SU-DHL-6 (cell line): ENCODE measurements around the gene CNTNAP5.

Experiments
- EZH2phosphoT487 ChIP-seq: fragments of 200-600 bp; sonication (generic), shearing (Covaris generic); conservative IDR thresholded peaks from 2 replicates; pipeline ENCODE4 v1.6.1; 2018; ENCODE audit warnings: mild to moderate bottlenecking, antibody characterized with exemption, low read length, moderate library complexity, mixed read lengths
- TF ChIP-seq, protein P1 (sequence below): fragments of 200-600 bp; sonication (generic); IDR thresholded peaks from one replicate; pipeline ENCODE4 v1.5.1; 2017; ENCODE audit warnings: antibody characterized with exemption, mild to moderate bottlenecking, low read length, moderate library complexity; ENCODE audit not compliant: insufficient read depth, poor library complexity, severe bottlenecking

GRCh38 chr2:124559236-124559635 lies 534.1 kb downstream of the CNTNAP5 start:
- TF ChIP-seq, protein P1, sequence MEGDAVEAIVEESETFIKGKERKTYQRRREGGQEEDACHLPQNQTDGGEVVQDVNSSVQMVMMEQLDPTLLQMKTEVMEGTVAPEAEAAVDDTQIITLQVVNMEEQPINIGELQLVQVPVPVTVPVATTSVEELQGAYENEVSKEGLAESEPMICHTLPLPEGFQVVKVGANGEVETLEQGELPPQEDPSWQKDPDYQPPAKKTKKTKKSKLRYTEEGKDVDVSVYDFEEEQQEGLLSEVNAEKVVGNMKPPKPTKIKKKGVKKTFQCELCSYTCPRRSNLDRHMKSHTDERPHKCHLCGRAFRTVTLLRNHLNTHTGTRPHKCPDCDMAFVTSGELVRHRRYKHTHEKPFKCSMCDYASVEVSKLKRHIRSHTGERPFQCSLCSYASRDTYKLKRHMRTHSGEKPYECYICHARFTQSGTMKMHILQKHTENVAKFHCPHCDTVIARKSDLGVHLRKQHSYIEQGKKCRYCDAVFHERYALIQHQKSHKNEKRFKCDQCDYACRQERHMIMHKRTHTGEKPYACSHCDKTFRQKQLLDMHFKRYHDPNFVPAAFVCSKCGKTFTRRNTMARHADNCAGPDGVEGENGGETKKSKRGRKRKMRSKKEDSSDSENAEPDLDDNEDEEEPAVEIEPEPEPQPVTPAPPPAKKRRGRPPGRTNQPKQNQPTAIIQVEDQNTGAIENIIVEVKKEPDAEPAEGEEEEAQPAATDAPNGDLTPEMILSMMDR, result no peak
- TF ChIP-seq EZH2phosphoT487, result no peak
